ENCODE measurements around the gene KDM4D.
"Not testable (repeated sequence)": the region's sequence is repeated elsewhere in the genome, so short reads cannot be mapped to it uniquely, and the experiment has no call there.

Gene KDM4D

GRCh38 chr11:94958121-94958696 lies 15.3 kb upstream of the KDM4D start:
- DNase-seq: no peak

- no peak for DNase-seq
Observed at GRCh38 chr11:94959179-94959578, 14.3 kb upstream of the KDM4D start.

DNA sequence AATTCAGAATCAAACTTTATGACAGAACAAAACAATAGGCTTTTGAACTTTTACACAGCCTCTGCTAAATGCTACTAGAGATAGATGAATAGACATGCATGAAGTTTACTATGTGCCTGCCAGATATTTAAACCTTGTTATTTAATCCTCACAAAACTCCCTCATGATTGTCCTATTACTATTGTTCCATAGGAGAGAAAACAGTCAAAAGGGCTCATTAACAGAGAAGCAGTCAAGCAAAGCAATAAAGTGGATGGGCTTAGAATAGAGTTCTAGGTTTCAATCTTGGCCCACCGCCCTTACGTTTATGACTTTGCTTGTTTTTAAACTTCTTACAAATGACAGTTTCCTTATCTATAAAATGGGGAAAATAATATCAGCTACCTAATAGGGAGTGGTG lies 13.0 kb upstream of the KDM4D start:
- DNase-seq: no peak

GRCh38 chr11:94961255-94961654 lies 12.3 kb upstream of the KDM4D start:
- DNase-seq: no peak

DNA sequence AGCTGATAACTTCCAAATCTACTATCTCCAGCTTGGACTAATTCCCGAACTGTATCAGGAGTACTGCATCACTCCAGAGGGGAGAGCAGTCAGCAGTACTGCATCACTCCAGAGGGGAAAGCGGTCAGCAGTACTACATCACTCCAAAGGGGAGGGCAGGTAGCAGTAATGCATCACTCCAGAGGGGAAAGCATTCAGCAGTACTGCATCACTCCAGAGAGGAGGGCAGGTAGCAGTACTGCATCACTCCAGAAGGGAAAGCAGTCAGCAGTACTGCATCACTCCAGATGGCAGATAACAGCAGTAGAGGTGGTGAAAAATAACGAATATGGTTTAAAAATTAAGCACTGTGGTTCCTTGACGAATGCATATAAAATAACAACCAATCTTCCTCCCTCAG lies 8.6 kb upstream of the KDM4D start:
- DNase-seq: no peak

DNA sequence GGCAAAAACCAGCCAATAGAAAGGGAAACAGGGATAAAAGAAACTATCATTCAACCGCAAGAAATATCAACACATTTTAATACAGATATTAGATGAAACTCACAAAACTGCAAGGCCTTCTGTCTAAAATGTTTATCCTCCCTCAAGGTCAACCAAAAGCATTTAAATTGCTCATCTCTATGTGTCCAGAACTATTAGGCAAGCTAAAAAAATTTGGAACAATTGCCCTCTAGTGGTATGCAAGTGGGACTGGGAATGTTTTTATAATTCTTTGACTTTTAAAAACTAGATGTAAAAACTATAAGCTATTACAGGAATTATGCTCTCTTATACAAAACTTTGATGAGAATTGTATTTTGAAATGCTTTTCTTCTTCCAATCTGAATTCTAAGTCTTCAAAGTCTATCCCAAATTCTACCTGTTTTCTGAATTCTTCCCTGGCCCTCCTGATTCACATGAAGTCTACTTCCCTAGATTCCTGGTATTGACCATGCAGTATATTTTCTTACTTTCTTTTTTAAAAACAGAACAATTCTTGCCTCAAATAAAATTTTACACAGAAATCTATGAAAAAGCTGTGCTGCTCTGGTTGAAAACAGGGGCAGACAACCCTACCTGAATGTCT lies 5.1 kb upstream of the KDM4D start:
- no peak for DNase-seq

DNA sequence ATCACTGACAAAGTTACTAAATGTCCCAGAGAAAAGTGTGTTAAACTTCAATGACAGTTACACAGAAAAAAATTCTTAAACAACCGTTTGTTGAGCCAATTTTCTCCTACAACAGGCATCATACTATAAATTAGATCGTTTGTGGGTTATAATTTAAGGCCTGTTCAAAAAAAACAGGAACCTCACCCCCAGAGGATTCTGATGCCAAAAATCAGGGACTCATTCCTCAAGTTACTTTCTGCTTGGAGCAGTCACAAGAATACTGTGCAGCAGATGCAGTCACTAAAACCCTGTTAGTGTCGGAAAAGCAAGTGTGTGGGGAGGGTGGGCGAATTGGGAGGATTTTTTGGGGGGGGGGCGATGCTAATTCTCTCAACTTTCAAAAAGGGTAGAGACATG lies 810 bp upstream of the KDM4D start:
- DNase-seq: no peak

DNA sequence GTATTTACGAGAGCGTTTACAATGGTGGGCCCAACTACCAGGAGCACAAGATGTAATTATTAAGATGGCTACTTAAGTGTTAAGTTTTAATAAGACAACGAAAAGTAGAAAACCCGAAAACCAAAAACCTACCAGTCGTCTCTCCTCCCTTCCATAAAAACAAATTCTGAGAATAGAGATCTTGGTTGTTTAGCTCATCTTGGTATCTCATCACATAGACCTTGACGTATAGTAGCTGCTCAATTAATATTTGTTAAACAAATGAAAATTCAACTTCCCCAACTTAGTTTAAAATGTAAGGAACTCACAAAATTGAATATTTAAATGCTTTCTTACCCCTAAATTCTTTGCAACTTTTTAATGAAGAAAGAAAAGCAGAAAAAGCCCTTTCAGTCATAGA lies 669 bp downstream of the KDM4D start:
- no peak for DNase-seq

GRCh38 chr11:94975599-94975998 lies 2.1 kb downstream of the KDM4D start:
- no peak for DNase-seq

GRCh38 chr11:94987378-94987777 lies 13.9 kb downstream of the KDM4D start:
- DNase-seq: no peak

GRCh38 chr11:94988748-94989147 lies 15.2 kb downstream of the KDM4D start:
- no peak for DNase-seq

DNA sequence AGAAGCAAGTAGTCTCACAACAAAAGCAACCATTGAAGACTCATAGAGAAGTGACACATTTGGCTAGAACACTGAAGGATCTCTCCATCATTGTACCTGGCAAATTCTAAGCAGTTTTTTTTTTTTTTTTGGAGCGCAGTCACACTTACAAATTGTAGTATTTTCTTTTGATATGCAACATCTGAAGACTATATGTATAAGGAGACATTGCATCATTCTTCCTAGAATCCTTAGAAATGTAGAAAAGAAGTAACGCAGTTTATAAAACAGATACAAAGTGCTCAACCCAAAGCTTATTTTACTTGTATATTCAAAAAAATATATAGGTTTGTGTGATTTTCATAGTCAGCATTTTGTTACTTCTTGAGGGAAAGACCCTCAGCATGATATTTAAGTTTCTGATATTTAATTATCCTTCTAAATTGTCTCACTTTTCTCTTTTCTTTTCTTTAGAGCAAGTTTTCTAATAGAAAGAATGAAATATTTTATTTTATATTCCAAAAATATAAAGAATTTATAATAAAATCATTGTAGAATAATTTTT lies 20.0 kb downstream of the KDM4D start:
- DNase-seq: no peak

DNA sequence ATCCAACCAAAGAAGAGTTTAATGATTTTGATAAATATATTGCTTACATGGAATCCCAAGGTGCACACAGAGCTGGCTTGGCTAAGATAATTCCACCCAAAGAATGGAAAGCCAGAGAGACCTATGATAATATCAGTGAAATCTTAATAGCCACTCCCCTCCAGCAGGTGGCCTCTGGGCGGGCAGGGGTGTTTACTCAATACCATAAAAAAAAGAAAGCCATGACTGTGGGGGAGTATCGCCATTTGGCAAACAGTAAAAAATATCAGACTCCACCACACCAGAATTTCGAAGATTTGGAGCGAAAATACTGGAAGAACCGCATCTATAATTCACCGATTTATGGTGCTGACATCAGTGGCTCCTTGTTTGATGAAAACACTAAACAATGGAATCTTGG lies 23.9 kb downstream of the KDM4D start:
- DNase-seq: no peak

DNA sequence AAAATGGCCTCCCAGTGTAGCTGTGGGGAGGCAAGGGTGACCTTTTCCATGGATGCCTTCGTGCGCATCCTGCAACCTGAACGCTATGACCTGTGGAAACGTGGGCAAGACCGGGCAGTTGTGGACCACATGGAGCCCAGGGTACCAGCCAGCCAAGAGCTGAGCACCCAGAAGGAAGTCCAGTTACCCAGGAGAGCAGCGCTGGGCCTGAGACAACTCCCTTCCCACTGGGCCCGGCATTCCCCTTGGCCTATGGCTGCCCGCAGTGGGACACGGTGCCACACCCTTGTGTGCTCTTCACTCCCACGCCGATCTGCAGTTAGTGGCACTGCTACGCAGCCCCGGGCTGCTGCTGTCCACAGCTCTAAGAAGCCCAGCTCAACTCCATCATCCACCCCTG lies 24.8 kb downstream of the KDM4D start:
- no peak for DNase-seq

- DNase-seq: no peak
Observed at GRCh38 chr11:95003716-95004115, 30.2 kb downstream of the KDM4D start.

DNA sequence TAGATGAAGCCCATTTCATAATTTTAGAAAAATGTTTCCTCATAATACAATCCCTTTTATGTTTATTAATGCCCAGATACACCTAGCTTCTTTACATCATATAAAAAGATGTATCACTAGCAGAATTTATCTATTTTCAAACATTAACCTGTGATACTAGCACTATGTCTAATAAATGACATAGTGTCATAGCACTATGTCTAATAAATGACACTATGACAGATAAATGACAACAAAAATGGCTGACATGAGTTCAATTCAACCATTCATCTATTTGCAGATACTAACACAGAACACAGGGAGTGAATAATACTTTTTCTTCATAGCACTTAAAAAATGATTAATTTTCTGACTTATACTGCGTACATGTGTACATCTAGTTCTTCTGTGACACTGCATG lies 32.1 kb downstream of the KDM4D start:
- DNase-seq: no peak

DNA sequence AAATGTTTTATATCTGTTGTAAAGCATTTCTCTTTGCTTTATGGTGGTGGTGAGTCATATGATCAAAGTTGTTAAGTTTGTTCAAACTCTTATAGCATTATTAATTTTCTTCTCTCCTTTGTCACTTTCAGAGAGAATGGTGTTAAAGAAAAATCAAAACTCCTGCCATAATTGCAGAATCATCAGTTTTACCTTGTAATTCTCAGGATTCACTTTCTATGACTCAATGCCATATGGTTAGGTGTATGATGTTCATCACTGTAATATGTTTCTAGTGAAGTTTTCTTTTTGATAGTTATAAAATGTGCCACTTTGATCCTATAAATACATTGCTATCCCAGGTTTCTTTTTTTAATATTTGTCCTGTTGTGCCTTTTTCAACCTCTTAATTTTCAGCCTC lies 37.9 kb downstream of the KDM4D start:
- no peak for DNase-seq

GRCh38 chr11:95014184-95014821 lies 40.8 kb downstream of the KDM4D start:
- DNase-seq: no peak

DNA sequence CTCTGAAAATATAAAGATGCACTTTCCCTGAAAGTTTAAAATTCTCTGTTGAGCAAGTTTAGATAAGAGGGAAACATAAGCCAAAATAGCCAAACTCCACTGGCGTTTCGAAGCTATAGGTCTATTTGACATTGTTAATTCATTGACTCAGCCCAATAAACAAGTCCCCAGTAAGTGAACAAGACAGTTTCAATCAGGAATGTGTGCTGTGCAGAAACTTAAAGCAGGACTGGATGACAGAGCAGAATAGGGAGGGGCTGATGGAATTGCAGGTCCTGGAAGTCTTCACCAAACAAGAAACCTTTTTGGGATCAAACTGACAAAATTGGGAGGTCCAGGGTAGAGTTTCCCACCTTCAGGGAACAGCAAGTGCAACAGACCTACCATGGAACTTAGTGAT lies 42.6 kb downstream of the KDM4D start:
- no peak for DNase-seq

DNA sequence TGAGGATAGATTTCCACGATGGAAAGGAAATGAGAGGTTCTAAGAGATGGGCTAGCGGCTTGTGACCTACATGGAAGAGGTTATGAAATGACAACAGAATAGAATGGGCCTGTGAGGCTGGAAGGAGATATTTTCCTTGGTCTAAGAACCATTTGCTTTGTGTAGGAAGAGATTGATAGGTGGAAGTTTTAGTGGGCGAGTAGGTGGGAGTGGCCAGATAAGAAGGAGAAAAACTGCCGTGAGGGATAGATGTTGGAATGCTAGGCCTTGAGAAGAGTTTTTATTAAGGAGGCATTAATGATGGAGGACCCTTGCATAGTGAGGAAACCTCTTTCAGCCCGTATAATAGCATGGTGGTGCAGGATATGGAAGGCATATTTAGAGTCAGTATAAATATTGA lies 48.0 kb downstream of the KDM4D start:
- DNase-seq: not testable (repeated sequence)

GRCh38 chr11:95024958-95025357 lies 51.4 kb downstream of the KDM4D start, which contains the start of gene KDM4E:
TSS of gene KDM4E (plus strand) at chr11:95025258. CDS start at chr11:95025558, 300 bp downstream.
- DNase-seq: no peak

GRCh38 chr11:95025594-95025993 lies 52.1 kb downstream of the KDM4D start:
- DNase-seq: not testable (repeated sequence)

- no peak for DNase-seq
Observed at GRCh38 chr11:95028357-95028756, 54.8 kb downstream of the KDM4D start.

DNA sequence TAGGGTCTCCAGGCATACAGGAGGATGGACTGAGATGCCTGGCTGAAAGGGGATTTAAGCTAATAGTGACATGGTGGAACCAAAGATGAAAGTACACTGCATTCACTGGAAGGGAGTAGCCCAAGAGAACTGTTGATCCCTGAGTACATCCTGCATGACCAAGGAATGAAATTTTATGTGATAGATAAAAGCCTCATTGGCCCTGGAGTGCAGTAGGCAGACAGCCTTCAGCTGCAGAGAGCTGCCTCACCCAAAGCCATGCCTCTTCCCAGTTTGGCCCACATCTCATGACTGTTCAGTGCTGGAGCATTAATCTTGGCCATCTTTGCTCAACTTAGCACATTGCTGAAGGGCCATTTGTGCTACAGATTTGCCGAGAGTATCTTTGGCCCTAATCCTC lies 59.5 kb downstream of the KDM4D start:
- no peak for DNase-seq

Data from CD4-positive, alpha-beta T cell treated with Interleukin-4 for 4 hours (primary cell).